Panc1 (cell line): ENCODE data around the gene PLD1. TPM values are rescaled to one million over a fixed set of nuclear protein-coding genes. Genes with fewer than 3 reads are reported as not detected.

Source experiments
- ATAC-seq: fragments of 200-7000 bp; cut with Tn5 transposase; 2 replicates; pipeline ENCODE4 v1.9.1; 2020; ENCODE audit warnings: mild to moderate bottlenecking, moderate library complexity
- BruUV-seq: library from RNA; stranded (reverse); fragments of 400-500 nt; replicated peaks from 2 replicates; lab custom pipeline; 2021; lab: Mats Ljungman, UMichigan
- CTCF ChIA-PET: fragments of 300-600 bp; sonication (Branson Sonifier 250); formaldehyde crosslinking; loops from one replicate; lab custom pipeline; 2022; ENCODE audit warnings: antibody characterized with exemption; lab: Charles Lee
- POLR2A ChIA-PET: fragments of 300-600 bp; sonication (Branson Sonifier 250); formaldehyde crosslinking; loops from one replicate; lab custom pipeline; 2022; ENCODE audit warnings: antibody characterized with exemption; lab: Charles Lee
- DNase-seq: peaks from one replicate; pipeline ENCODE4 v3.0.0-alpha.2; 2010; ENCODE audit warnings: low read depth, low spot score
- H3K27ac ChIP-seq: 2 replicates; pipeline ENCODE4 v1.5.1; 2011; ENCODE audit warnings: mild to moderate bottlenecking, low read length, inconsistent platforms
- H3K27me3 ChIP-seq: fragments of 200-500 bp; sonication (Bioruptor generic); 2 replicates; pipeline ENCODE4 v1.6.0; 2014; ENCODE audit warnings: low read length, inconsistent platforms; ENCODE audit not compliant: control insufficient read depth, insufficient read depth
- H3K36me3 ChIP-seq: fragments of 200-500 bp; sonication (Bioruptor generic); 2 replicates; pipeline ENCODE4 v1.5.1; 2014; ENCODE audit warnings: inconsistent platforms, mild to moderate bottlenecking, low read length, moderate library complexity; ENCODE audit not compliant: control insufficient read depth, insufficient read depth
- H3K4me1 ChIP-seq: 2 replicates; pipeline ENCODE4 v1.5.1; 2011; ENCODE audit warnings: inconsistent platforms, mild to moderate bottlenecking, low read length, moderate library complexity; ENCODE audit not compliant: control insufficient read depth, insufficient read depth
- H3K4me3 ChIP-seq, 2 experiments: 2 replicates each; pipeline ENCODE4 v1.5.1; 2011 to 2012; ENCODE audit warnings: low read depth in 2 of 2, low read length in 2 of 2, mild to moderate bottlenecking in 2 of 2, inconsistent platforms in 1 of 2, moderate library complexity in 1 of 2
- H3K9me3 ChIP-seq: fragments of 200-500 bp; sonication (Bioruptor generic); 2 replicates; pipeline ENCODE4 v1.5.1; 2014; ENCODE audit warnings: low read depth, mild to moderate bottlenecking, inconsistent platforms, low read length, moderate library complexity; ENCODE audit not compliant: control insufficient read depth, insufficient read depth
- CTCF ChIP-seq: fragments of 450-650 bp; IDR thresholded peaks from 2 replicates; pipeline ENCODE4 v1.5.1; 2017; ENCODE audit warnings: mild to moderate bottlenecking
- POLR2AphosphoS5 ChIP-seq: IDR thresholded peaks from 2 replicates; pipeline ENCODE4 v1.6.1; 2012; ENCODE audit warnings: mild to moderate bottlenecking, low read depth, low read length, moderate library complexity
- REST ChIP-seq, 2 experiments: IDR thresholded peaks; 2 replicates each; pipeline ENCODE4 v1.6.1; 2011 to 2012; ENCODE audit warnings: low read depth in 2 of 2, control low read depth in 1 of 2, low read length in 1 of 2, mild to moderate bottlenecking in 1 of 2, moderate library complexity in 1 of 2; ENCODE audit not compliant: insufficient read depth in 1 of 2
- SIN3A ChIP-seq: IDR thresholded peaks from 2 replicates; pipeline ENCODE4 v1.6.1; 2012; ENCODE audit warnings: low read depth, mild to moderate bottlenecking, low read length, moderate library complexity, borderline replicate concordance; ENCODE audit not compliant: insufficient read depth
- TCF7L2 ChIP-seq: IDR thresholded peaks from 2 replicates; pipeline ENCODE4 v1.6.1; 2011; ENCODE audit warnings: mild to moderate bottlenecking, low read depth, low read length, inconsistent platforms
- in situ Hi-C: cut with HindIII; loops from 2 replicates; pipeline ENCODE4 v1.10.0; 2016; ENCODE audit warnings: low sequenced_read_pairs, low pct_unique_long_range_greater_than_20kb
- intact Hi-C: fragments of 100-400 bp; cut with micrococcal nuclease; formaldehyde crosslinking; loops from one replicate; pipeline ENCODE4 v1.10.0; 2022; ENCODE audit not compliant: unreplicated experiment
- total RNA-seq: library from RNA; stranded (reverse); gene quantifications from one replicate; pipeline ENCODE4 v1.2.1, GENCODE V29; 2021; ENCODE audit not compliant: unreplicated experiment

Gene PLD1
- total RNA-seq, 1 experiment from 2014 or later, result 20.6 TPM

GRCh38 chr3:171841620-171842000 is 31.3 kb upstream of the PLD1 start:
- no peaks in the 10 kb centered on the region for H3K9me3 ChIP-seq
- H3K27me3 ChIP-seq, result no peaks in the 10 kb centered on the region
- ATAC-seq (no peak), DNase-seq (no peak)
- intact Hi-C loops, result no loop called here
- no peaks in the 10 kb centered on the region for H3K36me3 ChIP-seq
- ChIA-PET CTCF (no interaction called here), POLR2A (no interaction called here)
- peaks cover 7% of the 10 kb centered on the region for H3K4me1 ChIP-seq
- in situ Hi-C loops, result no loop called here
- TF ChIP-seq CTCF, result no peak
- no peak for TF ChIP-seq SIN3A
- no peak for TF ChIP-seq REST (IDR thresholded peaks at IDR 0.05; ENCODE audit: insufficient read depth in 1 of 2, low read depth in 2 of 2, low read length in 1 of 2)
- no peak for TF ChIP-seq TCF7L2
- no peak for TF ChIP-seq POLR2AphosphoS5
- no peak overlapping the region for H3K4me3 ChIP-seq
- BruUV-seq, result no TSS peak
- H3K27ac ChIP-seq, result no peak overlapping the region

- H3K27ac ChIP-seq, result peak overlapping the region; percentile 26; the same call in 1 of the 2 replicates
- ChIA-PET POLR2A (no interaction called here), CTCF (no interaction called here)
- intact Hi-C loops (no loop called here), in situ Hi-C loops (no loop called here)
- DNase-seq, result no peak
- no peaks in the 10 kb centered on the region for H3K9me3 ChIP-seq
- no peak for ATAC-seq
- H3K4me1 ChIP-seq, result peaks cover 7% of the 10 kb centered on the region
- TF ChIP-seq SIN3A (no peak), TCF7L2 (no peak), REST (IDR thresholded peaks at IDR 0.05; ENCODE audit: insufficient read depth in 1 of 2, low read depth in 2 of 2, low read length in 1 of 2) (no peak), CTCF (no peak), POLR2AphosphoS5 (no peak)
- no TSS peak for BruUV-seq
- no peaks in the 10 kb centered on the region for H3K36me3 ChIP-seq
- H3K4me3 ChIP-seq, result no peak overlapping the region
- no peaks in the 10 kb centered on the region for H3K27me3 ChIP-seq
Observed at GRCh38 chr3:171840811-171841619, 30.7 kb upstream of the PLD1 start.
